GM18868 (cell line): ENCODE data around the gene ZFP2.
A peak's percentile ranks its signal among the peaks of the same experiment; 100 is the strongest.
"Not testable (repeated sequence)": the region's sequence is repeated elsewhere in the genome, so short reads cannot be mapped to it uniquely, and the experiment has no call there.

Source experiments
- ATAC-seq: cut with Tn5 transposase; IDR thresholded peaks from one replicate; pipeline ENCODE4 v1.9.1; 2021; ENCODE audit warnings: mild to moderate bottlenecking, moderate library complexity; ENCODE audit not compliant: unreplicated experiment

ZFP2 gene

DNA sequence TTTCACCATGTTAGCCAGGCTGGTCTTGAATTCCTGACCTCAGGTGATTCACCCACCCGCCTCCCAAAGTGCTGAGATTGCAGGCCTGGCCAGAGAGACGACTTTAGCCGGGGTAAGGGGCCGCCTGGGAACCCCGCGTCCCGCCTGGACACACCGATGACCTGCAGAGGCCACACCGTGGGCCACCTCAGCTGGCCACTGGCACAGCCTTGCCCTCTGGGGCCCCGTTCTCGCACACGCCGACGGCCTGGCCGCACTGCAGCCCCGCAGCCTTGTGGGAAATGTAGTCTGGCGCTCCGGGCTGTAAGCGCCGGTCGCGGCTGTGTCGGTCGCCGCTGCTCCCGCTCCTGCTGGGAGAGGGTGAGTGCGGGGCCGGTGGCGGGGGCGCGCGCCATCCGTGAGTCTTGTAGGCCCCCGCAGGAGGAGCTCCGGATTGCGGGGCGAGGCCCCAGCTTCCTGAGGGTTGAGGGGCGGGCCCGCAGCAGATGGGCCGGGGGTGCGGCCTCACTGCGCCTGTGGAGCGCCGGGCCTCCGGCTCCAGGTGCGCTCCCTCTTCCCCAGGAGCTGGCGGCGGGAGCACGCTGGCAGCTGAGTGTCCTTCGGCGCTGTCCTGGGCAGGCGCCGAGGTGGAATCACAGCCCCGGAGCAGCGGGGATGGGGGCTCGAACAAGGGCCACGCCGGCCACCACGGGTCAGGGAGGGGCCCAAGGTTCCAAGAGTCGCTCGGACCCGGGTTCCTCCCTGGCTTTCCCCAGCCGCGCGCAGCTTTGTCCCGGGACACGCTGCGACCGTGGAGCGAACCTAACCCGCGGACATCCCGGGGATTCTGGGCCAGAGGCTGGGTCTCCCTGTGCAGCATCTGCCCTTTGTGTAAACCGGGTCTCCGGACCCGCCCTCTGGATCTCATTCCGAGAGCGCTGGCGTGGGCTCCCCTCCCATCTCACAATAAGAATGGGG lies at the start of gene ZFP2:
ZFP2 (plus strand) TSS at position 299 of the 957 bp plus-strand sequence. CDS start 35,401 bp downstream, outside the sequence.
- ATAC-seq: peak; percentile 88

DNA sequence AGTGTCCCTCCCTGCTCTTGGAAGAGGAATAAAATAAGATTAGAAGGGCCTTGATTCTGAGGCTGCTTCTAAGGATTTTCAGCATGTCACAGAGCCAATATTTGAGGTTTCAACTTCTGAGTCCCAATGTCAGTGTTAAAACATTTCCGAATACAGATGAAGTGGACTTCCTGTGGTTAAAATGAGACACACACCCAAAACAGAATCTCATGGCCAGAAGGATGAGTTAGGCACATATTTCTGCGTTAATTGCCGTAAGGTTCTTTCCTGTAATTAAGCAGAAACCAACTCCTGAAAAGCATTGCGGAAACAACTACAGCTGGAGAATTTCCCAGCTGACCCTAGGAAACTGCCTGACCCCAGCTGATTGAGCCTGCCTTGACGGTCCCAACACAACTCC lies 46.4 kb upstream of the ZFP2 start:
- ATAC-seq: no peak

DNA sequence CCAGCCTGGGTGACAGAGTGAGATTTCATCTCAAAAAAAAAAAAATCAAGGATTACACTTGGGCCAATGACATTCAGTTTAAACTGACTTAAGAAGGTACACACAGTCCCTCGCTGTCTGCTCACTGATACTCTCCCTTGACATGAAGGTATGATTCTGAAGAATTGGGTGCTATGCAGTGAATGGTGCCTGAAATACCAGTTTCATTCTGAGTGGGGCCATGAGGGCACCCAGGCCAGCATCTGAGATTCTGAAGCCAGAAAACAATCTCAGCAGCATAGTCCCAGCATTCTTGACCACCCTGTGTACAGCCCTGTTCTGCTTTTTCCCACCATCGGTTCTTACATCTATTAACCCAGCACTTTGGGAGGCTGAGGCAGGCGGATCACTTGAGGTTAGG lies 43.8 kb upstream of the ZFP2 start:
- no peak for ATAC-seq

DNA sequence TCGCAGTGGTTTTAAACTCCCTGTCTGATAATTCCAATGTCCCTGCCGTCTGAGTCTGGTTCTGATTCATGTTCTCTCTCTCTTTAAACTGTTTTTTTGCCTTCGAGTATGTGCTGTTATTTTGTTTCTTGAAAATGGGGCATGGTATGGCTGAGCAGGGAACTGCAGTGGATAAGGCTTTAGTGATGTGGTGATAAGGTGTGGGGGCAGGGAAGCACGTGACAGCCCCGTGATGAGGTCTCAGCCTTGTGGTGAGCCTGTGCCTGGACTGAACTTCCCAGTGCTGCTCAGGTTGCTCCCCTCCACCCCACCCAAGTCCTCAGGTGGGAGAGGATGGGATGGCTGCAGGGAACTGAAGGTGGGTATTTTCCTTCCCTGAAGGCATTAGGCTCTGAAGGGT lies 41.4 kb upstream of the ZFP2 start:
- no peak for ATAC-seq

DNA sequence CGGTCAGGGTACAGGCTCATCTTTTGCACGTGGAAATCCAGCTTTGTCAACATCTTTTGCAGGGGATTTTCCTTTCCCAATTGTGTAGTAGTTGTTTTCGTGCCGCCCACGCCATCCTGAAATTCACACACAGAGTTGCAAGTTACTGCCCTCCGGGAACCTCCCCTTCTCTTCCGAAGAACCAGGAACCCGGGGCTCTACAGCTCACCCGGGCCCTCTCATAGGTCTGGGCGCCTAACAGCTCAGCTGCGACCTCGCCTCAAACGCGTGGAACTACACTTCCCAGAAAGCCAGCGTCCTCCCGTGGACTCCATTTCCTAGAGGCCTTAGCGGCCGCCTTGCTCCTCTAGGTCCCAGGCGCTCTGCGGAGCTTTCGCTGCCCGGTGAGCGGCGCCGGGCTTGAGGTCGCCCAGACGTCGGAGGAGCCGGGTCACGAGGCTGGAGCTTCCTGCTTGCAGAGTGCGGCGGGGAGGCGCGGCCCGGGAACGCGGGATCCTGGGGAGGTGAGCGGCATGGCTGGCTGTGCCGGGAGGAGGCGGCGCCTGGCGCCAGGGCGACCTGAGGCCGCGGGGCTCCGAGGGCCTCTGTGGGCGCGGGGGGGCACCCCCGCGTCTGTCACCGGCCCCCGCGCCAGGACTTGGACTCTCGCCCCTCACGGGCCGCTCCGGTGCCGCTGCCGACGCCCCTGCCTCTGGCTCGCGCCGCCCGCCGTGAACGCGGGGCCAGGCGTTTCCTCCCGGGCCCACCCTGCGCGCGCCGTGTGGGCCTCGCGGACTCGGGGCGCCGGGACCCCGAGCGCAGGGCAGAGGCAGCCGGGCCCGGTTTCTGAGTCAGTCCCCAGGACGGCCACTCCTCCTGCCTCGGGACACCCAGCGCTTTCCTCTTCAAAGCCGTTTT lies 35.8 kb upstream of the ZFP2 start, which contains the start of gene ZNF354B:
ZNF354B (plus strand) TSS at position 329 of the 897 bp plus-strand sequence. CDS start 1,095 bp downstream, outside the sequence.
- ATAC-seq: peak; percentile 99

DNA sequence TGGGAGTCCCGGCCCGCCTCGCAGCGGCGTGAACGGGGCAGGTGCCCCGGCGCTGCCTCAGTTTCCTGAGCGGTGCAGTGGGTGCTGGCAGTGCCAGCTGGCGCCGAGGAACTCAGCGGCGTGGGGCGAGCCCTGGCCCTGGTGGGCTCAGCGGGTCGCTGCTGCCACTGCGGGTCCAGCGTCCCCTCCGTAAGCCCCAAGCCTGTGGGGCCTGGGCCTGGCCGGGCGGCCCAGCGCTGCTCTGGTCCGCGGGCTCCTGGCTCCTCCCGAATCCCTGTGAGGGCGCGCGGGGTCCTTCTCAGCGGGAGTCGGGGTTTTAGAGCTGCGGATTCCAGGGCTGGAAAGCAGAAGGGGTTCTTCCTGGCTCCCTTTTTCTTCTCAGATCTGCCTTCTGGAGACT lies 35.1 kb upstream of the ZFP2 start:
- ATAC-seq: not testable (repeated sequence)

DNA sequence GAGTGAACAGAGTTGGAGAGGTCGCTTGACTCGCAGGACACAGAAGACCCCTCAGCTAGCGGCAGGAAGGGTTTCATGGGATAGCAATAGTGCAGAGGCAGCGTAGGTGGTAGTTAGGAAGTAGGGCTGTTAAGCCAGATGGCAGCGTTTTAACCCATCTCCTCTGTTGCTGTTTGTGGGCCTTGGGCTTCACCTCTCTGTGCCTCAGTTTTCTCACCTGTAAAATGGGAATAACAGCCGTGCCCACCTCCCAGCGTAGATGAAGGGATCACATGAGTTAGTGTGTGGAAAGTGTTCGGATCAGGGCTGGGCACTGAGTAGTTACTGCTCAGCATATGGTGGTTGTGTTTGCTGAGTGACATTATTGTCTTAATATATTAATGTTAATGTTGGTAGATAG lies 34.1 kb upstream of the ZFP2 start:
- ATAC-seq: no peak

DNA sequence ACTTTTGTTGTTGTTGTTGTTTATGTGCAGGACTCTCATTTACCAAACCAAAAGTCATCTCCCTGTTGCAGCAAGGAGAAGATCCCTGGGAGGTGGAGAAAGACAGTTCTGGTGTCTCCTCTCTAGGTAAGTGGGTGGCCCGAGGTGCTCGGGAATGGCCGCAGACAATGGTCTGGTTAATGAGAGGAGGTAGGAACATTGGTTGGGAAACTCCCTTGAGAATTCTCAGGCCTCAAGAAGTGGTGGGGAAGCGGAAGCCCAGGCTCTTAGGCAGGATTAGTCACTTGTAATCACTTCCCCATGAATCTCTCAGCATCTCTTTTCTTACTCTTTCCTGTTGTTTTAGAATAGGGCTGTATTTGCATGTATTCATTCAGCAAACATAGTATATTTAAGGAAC lies 28.8 kb upstream of the ZFP2 start:
- ATAC-seq: peak; percentile 60

DNA sequence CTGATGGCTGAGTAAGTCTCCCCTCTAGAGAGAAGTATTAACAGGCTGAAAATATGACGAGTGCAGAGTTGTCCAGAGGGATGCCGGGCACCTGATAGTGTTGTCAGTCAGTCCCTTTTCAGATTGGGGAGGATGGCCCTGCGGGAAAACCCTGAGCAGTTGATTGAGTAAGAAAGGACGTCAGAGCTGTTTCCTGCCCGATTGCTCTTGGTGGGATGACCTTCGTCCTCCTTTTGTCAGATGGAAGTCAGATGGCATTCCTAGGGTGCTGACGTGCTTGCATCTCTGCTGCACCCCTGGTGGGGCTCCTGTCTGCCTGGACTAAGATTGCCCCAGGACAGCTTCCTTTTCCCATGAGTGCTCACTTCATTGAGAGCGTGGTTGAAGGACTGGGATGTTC lies 26.1 kb upstream of the ZFP2 start:
- no peak for ATAC-seq

DNA sequence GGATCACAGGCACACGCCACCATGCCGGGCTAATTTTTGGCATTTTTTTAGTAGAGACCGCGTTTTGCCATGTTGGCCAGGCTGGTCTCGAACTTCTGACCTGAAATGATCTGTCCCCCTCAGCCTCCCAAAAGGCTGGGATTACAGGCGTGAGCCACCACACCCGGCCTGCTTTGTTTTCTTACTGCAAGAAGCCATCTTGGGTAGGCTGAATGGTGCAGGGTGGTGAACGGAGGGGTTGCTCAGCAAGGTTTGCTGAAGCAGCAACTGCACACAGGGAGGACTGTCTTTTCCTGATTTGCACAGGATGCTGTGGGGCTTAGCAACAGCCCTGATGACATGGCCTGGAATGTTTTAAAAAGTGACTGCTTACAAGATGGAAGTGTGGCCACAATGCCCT lies 25.3 kb upstream of the ZFP2 start:
- no peak for ATAC-seq

DNA sequence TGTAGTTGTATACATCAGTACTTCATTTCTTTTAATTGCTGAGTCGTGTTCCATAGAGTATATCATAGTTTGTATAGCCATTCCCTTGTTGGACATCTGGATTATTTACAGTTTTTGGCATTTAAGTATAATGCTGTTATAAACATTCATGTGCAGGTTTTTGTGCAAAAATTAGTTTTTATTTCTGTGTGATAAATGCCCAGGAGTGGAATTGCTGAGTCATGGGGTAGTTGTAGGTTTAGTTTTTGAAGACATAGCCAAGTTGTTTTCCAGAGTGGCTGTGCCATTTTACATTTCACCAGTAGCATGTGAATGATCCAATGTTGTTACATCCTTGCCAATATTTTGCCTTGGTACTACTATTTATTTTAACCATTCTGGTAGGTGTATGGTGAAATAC lies 23.4 kb upstream of the ZFP2 start:
- ATAC-seq: no peak

DNA sequence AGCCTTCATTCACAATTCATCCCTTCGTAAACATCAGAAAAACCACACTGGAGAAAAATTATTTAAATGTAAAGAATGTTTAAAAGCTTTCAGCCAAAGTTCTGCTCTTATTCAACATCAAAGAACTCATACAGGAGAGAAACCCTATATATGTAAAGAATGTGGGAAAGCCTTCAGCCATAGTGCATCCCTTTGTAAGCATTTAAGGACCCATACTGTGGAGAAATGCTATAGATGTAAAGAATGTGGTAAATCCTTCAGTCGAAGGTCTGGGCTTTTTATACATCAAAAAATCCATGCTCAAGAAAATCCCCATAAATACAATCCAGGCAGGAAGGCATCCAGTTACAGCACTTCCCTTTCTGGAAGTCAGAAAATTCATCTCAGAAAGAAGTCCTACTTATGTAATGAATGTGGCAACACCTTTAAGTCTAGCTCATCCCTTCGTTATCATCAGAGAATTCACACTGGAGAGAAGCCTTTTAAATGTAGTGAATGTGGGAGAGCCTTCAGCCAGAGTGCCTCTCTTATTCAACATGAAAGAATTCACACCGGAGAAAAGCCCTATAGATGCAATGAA lies 12.5 kb upstream of the ZFP2 start:
- ATAC-seq: not testable (repeated sequence)

DNA sequence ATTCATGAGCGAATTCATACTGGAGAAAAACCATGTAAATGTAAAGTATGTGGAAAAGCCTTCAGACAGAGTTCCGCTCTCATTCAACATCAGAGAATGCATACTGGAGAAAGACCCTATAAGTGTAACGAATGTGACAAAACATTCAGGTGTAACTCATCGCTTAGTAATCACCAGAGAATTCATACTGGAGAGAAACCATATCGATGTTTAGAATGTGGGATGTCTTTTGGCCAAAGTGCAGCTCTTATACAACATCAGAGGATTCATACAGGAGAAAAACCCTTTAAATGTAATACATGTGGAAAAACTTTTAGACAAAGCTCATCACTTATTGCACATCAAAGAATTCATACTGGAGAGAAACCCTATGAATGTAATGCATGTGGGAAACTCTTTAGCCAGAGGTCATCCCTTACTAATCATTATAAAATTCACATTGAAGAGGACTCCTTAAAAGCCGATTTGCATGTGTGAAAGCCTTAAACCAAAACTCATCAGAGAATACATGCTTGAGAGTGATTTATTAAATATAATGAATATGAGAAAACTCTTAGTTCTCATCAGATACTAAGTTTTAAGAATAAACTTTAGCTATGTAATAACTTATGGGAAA lies 11.8 kb upstream of the ZFP2 start:
- ATAC-seq: no peak

DNA sequence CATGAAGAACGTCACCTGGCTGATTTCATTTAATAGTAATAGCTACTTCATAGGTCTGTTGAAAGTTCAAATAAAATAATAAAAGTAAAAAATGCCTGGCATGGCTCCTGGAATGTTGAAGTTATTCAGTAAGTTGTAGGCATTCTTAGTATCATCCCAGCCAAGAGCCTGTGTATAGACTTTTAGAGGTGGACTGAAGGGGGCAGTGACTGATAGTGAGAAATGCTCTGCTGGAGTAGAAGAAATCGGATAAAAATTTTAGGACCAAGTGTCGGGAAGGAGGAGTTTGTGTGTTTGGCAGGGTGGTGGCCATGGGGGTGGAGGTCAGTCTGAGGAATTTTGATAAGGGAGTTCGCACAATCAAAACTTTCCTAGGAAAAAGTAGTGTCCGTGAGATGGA lies 3.6 kb downstream of the ZFP2 start:
- no peak for ATAC-seq

DNA sequence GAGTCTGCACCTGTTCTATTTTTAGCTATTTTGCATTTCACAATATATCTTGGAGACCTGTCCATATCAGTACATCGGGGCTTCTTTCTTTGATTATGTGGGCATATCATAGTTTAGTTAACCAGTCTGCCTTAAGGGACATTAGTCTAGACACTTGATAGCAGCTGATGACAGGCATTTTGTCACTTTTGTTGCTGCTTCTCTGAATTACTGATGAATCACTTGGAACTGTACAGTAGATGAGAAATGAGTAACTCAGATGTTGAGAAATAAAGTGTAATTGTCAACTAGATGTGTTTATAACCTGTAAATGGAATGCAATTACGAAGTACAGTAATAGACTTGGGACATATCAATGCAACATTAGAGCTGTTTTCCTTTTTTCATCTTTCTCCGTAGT lies 7.1 kb downstream of the ZFP2 start:
- no peak for ATAC-seq

DNA sequence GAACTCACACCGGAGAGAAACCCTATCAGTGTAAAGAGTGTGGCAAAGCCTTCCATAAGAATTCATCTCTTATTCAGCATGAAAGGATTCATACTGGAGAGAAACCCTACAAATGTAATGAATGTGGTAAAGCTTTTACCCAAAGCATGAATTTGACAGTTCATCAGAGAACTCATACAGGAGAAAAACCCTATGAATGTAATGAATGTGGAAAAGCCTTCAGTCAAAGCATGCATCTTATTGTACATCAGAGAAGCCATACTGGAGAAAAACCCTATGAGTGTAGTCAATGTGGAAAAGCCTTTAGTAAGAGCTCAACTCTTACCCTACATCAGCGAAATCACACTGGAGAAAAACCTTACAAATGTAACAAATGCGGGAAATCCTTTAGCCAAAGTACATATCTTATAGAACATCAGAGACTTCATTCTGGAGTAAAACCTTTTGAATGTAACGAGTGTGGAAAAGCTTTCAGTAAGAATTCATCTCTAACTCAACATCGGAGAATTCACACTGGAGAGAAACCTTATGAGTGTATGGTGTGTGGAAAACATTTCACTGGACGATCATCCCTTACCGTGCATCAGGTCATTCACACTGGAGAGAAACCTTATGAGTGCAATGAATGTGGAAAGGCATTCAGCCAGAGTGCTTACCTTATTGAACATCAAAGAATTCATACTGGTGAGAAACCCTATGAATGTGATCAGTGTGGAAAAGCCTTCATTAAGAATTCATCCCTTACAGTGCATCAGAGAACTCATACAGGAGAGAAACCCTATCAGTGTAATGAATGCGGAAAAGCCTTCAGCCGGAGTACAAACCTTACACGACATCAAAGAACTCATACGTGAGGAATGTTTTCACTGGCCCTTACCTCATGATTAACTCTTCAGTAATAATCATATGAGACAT lies 36.4 kb downstream of the ZFP2 start:
- ATAC-seq: no peak

DNA sequence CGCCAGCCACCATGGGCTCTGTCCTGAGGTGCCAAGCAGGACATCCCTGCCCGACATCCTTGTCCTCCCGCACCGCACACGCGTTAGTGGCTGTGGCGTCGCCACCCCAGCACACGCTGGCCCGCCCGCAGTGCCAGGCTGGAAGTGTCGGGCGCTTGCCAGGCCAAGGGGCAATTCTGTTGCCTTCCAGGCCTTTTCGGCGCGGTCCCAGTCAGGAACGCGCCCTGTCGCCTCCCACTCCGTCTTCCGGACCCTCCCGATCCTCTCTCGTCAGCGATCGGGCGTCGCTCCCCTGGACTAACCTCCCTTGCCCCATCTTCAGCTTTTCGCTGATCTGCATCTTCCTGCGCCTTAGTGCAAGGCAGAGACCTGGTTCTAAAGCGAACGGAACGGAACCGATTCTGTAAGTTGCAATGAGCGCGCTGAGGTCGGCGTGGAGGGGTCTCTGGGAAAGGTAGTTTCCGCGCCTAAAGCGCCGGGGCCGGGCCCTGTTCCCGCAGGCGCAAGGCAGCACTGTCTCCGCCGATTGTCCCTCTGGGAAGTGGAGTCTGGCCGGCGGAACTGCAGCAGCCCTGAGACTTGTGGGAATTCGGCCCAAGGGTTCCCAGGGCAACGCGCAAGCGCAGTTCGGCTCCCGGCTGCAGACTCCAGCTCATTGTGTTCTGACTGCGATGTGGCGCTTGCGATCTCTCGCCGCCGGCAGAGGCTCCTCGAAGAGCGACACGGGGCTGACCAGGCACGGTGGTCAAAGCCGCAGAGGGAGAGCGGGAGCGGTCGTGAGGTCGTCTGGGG lies 45.1 kb downstream of the ZFP2 start, which contains the start of gene ZNF454:
ZNF454 (plus strand) TSS at position 630 of the 792 bp plus-strand sequence. CDS start 1,594 bp downstream, outside the sequence.
- no peak for ATAC-seq

DNA sequence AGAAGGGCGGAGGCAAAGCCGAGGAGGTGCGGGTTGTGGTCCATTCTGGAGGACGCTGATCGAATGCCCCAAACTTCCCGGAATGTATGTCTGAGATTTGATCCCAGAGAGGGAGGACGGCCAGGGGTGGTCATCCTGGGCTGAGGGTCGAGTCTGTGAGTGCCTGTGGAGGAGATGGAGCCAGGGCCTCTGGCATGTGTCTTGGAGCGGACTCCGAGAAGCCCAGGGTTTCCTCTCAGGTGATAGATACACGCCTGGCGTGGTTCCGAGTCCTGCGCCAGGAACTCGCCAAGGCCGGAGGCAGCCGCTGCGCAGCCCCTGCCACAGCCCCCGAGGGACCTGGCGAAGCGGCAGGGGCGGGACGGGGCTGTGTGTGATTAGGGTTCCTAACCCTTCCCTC lies 45.6 kb downstream of the ZFP2 start:
- ATAC-seq: no peak
